HG02970 (cell line): ENCODE data around the gene AP1AR.
A peak's percentile ranks its signal among the peaks of the same experiment; 100 is the strongest.

ENCODE experiments used
- ATAC-seq: cut with Tn5 transposase; IDR thresholded peaks from one replicate; pipeline ENCODE4 v1.9.1; 2021; ENCODE audit warnings: mild to moderate bottlenecking, moderate library complexity, moderate number of reproducible peaks; ENCODE audit not compliant: unreplicated experiment, low FRiP score

The AP1AR gene

DNA sequence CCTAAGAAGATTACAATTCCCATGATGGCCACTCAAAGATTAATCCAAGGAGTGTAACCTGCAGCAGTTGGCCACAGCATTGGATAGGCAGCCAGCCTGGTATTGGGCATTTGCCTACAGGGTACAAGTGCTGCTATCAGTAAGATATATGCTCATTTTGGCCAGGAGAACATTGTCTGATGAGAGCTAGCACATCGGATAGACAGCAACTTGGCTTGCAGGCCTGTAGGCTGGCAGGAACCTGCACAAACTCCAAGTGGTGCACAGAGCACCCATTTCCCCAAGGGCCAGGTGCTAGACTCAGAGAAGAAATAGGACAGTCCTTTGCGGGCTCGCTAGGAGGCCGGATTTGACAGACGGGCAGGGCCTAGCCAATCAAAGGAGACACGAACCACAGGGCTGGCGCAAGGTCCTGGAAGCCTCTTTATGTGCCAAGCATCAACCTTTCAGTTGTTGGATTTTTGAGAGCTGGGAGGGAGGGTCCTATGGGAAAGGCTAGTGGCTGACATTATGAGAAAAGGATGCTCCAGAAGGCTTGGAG lies 11.7 kb upstream of the AP1AR start:
- ATAC-seq: no peak

DNA sequence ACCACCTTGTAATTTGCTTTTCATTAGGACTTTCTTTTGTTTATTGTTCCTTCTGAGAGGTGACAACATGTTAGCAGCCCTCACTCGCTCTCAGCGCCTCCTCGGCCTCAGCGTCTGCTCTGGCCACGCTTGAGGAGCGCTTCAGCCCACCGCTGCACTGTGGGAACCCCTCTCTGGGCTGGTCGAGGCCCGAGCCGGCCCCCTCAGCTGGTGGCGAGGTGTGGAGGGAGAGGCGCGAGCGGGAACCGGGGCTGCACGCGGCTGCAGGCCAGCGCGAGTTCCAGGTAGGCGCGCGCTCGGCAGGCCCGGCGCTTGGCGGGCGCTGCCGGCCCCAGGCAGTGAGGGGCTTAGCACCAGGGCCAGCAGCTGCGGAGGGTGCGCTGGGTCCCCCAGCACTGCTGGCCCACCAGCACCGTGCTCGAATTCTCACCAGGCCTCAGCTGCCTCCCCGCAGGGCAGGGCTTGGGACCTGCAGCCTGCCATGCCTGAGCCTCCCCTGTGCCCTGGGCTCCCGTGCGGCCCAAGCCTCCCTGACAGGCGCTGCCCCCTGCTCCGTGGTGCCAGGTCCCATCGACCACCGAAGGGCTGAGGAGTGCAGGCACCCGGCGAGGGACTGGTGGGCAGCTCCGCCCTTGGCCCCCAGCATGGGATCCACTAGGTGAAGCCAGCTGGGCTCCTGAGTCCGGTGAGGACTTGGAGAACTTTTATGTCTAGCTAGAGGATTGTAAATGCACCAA lies 9.2 kb upstream of the AP1AR start:
- ATAC-seq: no peak

DNA sequence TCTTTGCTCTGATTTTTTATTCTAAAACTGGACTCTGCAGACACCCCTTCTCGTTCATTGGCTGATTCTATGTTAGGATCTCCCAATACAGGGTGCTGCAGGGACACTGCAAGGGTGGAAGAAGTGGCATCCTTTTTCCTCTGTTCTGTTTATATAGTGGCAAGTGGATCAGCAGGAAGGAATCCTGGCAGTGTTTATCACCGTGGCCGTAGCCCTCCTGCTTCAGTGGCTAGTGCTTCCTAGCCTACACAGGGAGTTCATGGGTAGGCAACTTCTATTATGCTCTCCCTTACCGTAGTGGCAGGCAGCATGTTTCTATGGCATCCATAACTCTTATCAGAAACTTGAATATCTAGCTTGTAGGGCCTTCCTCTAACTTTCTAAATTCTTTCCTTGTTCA lies 6.4 kb upstream of the AP1AR start:
- no peak for ATAC-seq

DNA sequence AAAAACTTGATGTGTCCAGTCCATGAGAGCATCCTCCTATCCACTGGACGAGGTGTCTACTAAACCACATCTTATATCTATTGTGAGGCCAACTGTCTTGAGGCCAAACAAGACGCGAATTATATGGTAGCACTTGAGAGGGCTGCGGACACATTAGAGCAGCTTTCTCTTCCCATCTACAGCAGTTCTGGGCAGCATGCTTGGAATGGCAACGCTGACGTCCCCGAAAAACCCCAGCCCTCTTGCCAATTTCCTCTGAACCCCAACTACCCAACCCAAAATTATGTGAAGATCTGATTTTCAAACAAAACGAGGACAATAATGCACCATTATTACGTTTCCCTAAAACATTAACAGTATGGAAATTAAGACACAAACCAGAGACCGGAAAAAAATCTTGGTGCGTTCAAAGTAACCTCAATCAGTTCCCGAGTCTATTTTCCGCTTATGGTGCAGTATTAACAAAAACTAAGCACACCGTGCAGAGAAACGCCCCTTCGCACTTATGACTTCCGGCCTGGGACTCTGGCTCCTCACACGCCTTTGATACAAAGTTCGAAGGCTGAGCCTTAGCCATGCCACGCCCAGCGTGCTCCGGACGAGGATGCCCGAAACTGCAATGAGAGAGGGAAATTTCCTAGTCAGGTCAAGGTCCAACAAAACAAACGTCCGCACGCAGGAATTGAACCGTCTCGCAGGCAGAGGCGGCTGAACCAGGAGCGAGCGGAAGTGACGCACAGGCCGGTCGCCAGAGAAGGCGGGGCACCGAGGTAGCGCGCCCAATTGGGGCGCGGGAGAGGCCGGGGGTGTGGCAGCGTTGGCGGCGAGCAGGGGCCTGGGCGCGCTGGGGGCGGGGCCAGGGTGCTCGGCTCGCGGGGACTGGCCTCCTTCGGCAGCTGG lies 458 bp upstream of the AP1AR start:
- peak; percentile 90 for ATAC-seq

DNA sequence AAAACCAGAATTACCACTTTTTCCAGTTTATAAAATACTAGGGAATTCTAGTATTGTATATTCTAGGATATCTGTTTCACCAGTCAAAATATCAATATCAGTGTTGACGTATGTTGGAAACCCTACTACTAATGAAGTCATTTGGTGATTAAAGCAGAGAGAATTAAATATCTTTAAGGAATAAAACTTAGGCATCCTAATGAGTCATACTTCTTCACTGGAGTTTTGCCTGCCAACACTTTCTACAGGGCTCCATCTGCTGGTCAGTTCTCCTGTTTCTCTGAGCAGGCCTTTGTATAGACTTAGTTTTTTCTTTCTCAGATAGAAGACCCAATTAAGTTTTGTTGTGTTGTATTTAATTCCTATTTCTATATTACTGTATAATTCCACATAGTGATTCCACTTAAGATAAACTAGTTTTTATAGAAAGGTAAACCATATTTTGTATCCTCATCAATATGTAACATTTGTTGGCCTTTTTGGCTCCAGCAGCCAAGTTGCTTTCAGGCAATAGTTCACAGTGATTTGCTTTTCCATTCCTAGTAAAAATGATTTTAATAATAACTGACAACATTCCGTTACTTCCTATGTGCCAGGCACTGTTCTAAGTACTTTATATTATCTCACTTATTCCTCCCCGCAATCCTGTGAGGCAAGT lies 3.5 kb downstream of the AP1AR start:
- no peak for ATAC-seq

DNA sequence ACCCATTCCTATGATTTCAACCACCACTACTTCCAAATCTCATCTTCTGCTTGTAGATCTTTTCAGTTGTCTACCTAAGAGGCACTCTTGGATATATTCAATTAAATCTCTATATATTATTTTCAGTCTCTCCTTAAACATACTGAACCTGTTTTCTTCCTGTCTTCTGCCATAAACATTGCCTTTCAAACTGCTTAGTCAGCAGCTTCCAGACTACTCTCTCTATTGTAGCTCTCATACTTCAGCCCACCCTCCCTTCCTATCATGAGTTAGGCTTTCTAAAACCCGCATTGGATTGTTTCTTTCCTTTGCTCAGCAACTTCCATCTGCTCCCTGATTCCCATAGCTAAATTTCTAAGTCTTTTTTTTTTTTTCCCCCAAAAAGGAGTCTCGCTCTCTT lies 4.5 kb downstream of the AP1AR start:
- no peak for ATAC-seq

DNA sequence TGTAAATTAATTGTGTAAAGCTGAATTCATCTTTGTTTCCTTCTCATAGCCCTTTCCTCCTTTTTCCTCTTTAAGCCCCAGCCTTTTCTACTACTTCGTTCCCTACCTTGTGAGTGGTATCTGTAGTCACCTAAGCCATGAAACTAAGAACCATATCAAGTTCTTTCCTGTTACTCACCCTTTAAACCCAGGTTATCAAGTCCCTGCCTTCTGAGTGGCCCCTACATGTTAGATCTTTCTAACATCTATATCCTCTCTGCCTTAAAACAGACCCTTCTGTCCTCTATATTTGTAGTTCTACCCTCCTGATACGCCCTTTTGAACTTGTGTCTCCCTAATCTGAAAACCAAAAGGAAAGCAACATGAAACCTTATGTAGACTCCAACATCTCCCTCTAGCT lies 7.2 kb downstream of the AP1AR start:
- no peak for ATAC-seq

DNA sequence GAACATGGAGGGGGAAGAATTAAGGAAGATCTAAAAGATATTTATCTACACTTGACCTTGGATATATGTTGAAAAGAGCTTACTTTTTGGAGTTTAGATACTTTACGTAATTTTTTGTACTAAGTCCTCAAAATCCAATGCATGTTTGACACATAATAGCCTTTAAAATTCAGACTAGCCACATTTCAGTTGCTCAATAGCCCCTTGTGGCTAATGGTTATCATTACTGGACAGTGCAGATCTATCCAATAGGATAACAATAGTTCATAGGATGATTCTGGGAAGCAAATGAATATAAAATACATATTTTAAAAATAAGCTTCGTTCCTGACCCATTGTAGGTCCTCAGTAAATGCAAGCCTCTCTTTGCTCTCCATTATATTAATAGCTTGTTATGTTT lies 13.8 kb downstream of the AP1AR start:
- ATAC-seq: no peak

DNA sequence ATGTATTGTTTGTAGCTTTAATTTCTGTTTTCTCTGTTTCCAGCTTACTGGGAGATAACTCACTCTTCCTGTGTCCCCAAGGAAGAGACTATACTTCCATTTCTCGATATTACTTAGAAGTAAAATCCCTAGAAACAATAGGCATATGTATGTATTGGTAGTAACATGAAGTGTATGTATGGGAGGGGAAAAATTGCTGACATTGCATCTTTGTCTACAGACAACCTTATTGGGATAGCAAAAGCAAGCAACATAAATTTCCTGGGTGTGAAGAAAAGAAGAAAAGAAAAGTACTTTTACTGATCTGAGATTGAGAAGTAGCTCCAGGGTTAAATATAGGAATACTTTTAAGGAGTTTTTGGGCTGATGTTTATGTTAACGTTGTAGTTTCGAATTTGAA lies 15.4 kb downstream of the AP1AR start:
- no peak for ATAC-seq

DNA sequence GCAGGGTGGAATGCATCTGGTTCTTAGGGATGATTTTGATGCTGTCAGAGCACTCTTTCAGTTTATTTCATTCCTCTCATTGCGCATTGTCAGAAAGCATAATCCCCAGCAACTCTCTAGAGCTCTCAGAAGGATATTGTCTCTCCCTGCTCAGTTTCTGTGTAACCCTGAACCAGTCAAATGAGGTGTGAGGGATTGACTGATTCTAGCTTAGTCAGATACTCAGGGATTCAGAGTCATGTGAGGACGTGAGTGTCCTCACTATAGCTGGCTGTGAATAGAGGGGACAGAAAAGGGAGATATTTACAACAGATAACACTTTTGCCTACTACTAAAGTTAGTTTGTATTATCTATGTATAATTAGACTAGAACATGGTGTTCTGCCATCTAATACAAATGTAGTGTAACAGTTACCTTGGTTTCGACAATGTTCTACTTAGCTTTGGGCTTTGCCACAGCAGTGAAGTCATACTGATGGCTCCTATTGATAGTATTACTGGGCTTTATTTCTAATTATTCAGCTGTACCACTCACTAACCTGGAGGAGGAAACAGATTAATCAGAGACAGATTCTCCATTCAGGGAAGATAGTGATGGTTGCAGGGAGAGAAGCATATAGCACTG lies 19.5 kb downstream of the AP1AR start:
- no peak for ATAC-seq

DNA sequence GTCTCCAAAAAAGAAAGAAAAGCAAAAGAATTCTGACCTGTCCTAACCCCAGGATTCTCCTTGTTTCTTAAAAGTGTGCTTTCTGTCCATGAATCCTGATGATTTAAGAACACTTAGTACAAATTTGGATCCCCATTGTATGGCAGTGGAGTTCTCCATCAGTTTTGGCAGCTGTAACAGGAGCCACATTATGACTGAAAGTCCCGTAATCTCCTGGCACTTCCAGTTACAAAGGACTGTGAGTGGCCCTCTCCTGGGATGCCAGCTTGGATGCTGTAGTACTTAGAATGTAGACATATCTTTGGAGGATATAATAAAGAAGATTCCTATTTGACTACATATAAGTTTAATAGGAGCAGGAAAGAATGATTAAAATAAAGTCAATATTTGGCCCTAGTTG lies 20.6 kb downstream of the AP1AR start:
- ATAC-seq: no peak

DNA sequence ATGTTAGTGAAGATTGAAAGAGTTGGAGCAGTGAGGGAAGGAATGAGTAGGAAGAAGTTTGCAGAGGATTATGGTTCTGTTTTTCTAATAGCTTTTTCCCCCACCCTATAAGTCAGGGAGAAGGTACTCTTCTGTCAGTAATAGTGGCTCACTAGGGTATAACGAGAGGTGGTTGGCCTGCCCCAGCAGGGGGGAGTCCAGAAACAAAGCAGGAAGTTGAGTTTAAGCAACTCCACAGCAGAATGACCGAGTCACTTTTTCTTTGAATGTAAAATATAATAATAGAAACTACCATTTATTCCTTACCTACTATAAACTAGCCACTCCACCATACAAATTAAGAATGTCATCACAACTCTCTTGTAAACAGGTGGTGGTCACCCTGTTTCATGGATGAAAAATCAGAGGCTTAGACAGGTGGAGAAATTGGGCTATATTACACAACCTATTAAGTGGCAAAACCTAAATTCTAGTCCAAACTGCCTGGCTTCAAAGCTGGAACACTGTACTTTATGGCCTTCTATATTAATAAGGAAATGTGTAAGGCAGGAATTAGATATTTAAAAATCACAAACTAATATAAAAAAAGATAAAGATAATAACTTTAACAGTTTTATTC lies 21.9 kb downstream of the AP1AR start:
- no peak for ATAC-seq

DNA sequence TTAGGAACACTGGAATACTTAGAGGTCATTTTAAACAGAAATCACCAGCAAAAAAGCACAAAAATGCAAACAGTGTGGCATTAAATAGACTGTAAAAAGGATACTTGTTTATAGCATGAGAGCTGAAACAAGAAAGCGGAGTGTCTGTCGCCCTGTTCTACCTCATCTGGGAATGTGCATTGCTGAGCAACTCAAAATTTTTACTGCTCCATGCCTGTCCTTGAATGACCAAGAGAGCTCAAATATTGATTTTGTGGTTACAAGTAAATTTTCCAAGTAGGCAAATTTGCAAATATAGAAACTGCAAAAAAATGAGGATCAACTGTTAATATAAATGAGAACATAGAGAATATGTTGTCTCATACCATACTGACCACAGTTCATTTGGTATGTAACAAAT lies 25.5 kb downstream of the AP1AR start:
- ATAC-seq: no peak

DNA sequence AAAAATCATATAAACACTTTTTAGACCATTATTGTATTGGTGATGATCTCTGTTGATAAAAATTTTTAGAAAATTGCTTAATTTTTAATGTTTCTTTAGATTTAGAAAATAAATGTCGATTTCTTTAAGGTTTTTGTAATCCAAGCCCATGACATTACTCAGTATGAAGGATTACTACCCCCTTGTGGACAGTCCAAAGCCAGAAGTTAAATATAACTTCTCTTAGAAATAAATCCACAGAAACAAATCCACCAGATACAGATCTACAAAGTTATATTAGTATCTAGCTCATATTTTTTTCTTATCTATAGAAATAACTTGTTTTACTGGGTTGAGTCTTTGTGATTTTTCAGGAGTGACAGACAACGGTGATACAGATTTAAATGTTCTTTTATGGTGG lies 35.2 kb downstream of the AP1AR start:
- no peak for ATAC-seq

DNA sequence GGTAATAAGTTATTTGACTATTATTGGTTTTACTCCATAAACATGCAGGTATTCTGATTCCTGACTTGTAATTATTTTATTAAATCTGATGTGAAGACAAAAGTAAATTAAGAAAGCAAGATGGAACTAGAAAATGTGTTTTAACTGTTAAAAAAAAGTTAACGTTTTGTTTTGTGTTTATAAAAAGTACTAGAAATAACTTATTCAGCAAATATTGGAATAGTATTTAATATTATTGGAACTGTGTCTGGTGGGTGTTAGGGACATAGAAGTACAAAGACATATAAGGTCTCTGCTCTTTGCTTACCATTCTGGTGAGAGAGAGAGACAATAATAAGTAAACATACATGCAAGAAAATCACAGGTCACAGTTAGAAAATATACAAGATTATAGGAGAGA lies 38.5 kb downstream of the AP1AR start:
- ATAC-seq: no peak

DNA sequence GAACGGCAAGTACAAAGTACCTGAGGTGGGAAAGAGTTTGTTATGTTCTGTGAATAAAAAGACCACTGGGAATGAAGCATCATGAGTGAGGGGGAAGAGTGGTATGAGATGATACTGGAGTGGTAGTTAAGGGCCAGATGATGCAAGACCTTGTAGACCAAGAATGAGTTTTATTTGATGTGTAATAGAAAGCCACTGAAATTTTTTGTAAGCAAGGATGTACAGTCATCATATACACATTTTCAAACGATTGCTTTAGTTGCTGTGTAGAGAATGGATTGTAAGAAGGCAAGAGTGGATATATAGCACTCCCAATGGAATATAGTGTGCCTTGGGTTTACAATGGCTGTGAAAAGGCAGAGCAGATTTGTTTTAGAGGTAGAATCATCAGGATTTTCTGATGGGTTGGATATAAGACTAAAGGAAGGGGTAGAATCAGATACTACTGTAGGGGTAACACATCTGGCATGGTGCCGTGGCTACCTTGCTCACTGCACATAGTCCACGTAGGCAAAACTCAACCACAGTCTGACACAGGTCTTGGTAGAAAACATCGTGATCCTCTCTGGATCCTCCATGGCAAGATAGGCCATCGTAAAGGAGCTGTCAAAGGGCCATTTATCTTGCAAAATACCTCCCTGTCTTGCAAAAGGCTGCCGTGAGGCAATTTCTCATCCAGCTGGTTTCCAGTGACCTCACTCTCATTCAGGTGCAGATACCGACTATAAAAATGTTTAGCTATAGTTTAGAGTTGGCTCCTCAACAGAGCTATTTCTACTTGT lies 39.2 kb downstream of the AP1AR start:
- ATAC-seq: no peak

DNA sequence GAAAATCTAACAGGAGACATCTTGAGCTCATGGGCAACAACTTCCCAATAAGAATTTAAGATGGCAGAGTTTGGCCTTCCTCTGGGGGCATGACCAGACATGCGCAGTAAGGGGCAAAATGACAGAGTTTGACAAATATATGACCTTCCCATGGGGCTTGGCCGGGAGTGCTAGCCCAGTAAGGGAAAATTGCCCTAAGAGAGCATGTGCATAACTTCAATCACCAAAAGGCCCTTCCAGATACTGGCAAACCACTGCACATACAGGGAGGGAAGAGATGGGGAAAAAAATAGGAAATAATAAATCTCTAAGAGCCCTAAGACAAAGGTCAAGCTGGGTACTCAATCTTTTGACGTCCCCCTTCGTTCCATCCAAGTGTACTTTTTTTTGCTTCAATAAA lies 40.7 kb downstream of the AP1AR start:
- ATAC-seq: no peak

DNA sequence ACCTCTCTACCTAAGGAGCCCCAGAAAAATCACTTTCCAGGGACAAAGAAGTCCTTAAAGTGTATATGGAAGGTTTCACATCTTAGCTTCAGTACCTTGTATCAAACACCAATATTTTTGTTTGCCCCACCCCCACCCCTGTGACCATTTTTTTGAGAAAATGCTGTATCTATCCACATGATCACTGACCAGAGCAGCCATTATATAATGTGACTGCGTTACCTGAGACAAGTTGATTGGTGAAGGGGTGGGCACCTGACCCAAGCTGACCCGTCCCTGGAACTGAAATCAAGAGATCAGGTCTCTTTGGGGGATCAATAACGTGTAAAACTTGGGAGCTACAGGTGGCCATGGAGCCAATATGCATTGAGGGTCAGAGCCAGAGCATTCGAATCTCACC lies 43.4 kb downstream of the AP1AR start:
- ATAC-seq: no peak

DNA sequence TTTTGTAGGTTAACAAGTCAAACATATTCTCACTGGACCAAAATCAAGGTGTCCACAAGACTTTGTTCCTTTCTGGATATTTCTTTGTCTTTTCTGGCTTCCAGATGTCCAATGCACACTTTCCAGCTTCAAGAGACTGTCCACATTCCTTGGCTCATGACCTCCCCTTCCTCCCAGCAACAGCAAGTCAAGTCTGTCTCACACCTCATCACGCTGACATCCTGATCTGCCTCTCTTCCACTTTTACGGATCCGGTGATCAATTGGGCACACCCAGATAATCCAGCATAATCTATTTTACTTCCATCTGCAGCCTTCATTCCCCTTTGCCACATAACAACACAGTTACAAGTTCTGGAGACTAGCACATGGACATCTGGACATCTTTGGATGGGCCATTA lies 44.5 kb downstream of the AP1AR start:
- ATAC-seq: no peak

DNA sequence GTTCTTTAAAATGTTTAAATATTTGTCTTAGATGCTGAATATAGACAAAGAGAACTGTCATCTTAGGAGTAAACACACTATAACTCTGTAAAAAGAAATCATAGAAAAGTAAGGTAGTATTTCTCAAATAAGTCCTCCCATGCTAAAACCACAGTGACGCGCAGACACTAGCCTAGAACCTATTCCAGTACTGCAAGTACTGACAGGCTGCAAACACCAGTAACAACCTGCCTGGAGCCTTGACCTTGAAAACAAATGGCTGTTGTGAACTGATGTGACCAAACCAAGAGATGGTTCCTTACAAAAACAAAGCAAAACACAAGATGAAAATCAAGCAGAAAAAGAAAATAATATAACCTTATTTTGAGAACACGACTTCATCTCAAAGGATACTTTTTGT lies 45.6 kb downstream of the AP1AR start:
- ATAC-seq: no peak
